22Rv1 (cell line): ENCODE results near the gene NPAS2.

ENCODE experiments used
- H3K27ac ChIP-seq: fragments of 450-650 bp; 2 replicates; pipeline ENCODE4 v1.5.1; 2017
- CTCF ChIP-seq: fragments of 450-650 bp; IDR thresholded peaks from 2 replicates; pipeline ENCODE4 v1.5.1; 2017; ENCODE audit warnings: mild to moderate bottlenecking
- ZFX ChIP-seq: fragments of 450-650 bp; IDR thresholded peaks from 2 replicates; pipeline ENCODE4 v1.6.1; 2017; ENCODE audit warnings: antibody characterized with exemption, borderline replicate concordance

Gene NPAS2

GRCh38 chr2:100831158-100831750 is 11.3 kb downstream of the NPAS2 start:
- TF ChIP-seq CTCF (no peak), ZFX (no peak)
- H3K27ac ChIP-seq = no peak overlapping the region

- H3K27ac ChIP-seq = no peak overlapping the region
- TF ChIP-seq CTCF = no peak
- no peak for TF ChIP-seq ZFX
Measured at GRCh38 chr2:100831831-100832230, 11.9 kb downstream of the NPAS2 start.

GRCh38 chr2:100832885-100833284 is 12.9 kb downstream of the NPAS2 start:
- no peak overlapping the region for H3K27ac ChIP-seq
- TF ChIP-seq ZFX (no peak), CTCF (no peak)

GRCh38 chr2:100833331-100833730 is 13.4 kb downstream of the NPAS2 start:
- H3K27ac ChIP-seq = no peak overlapping the region
- TF ChIP-seq CTCF (no peak), ZFX (no peak)

GRCh38 chr2:100834221-100834620 is 14.3 kb downstream of the NPAS2 start:
- H3K27ac ChIP-seq = no peak overlapping the region
- TF ChIP-seq ZFX = no peak
- no peak for TF ChIP-seq CTCF

GRCh38 chr2:100835006-100835659 is 15.2 kb downstream of the NPAS2 start:
- H3K27ac ChIP-seq = no peak overlapping the region
- TF ChIP-seq CTCF (no peak), ZFX (no peak)

- no peak overlapping the region for H3K27ac ChIP-seq
- TF ChIP-seq ZFX (no peak), CTCF (no peak)
Measured at GRCh38 chr2:100840519-100840918, 20.6 kb downstream of the NPAS2 start.
